Measurements from ENCODE around the gene NSRP1. TPM values are rescaled to one million over a fixed set of nuclear protein-coding genes. Genes with fewer than 3 reads are reported as not detected.
"Not testable (repeated sequence)": the region's sequence is repeated elsewhere in the genome, so short reads cannot be mapped to it uniquely, and the experiment has no call there.

Gene NSRP1
- total and polyA plus RNA-seq, 2 donors (not counting 3 experiments of a cell fraction or from before 2014, with no cell fraction given), result 11.2 to 29.1 TPM

- H3K4me3 ChIP-seq (replicated peaks in 1 of 3; ENCODE audit: insufficient read depth in 1 of 3, low read depth in 1 of 3, low read length in 3 of 3), result no peak overlapping the region
- TF ChIP-seq POLR2A (IDR thresholded peaks at IDR 0.05; ENCODE audit: low read depth, low read length), result no peak
- TF ChIP-seq GATA2 (IDR thresholded peaks at IDR 0.05; ENCODE audit: insufficient read depth, insufficient read length, low read depth, low read length), result no peak
- TF ChIP-seq EZH2 (IDR thresholded peaks at IDR 0.05; ENCODE audit: borderline replicate concordance, low read depth, low read length, severe bottlenecking), result no peak
- no peak for TF ChIP-seq MYC (IDR thresholded peaks at IDR 0.05; ENCODE audit: low read depth, low read length)
- TF ChIP-seq, protein P1, sequence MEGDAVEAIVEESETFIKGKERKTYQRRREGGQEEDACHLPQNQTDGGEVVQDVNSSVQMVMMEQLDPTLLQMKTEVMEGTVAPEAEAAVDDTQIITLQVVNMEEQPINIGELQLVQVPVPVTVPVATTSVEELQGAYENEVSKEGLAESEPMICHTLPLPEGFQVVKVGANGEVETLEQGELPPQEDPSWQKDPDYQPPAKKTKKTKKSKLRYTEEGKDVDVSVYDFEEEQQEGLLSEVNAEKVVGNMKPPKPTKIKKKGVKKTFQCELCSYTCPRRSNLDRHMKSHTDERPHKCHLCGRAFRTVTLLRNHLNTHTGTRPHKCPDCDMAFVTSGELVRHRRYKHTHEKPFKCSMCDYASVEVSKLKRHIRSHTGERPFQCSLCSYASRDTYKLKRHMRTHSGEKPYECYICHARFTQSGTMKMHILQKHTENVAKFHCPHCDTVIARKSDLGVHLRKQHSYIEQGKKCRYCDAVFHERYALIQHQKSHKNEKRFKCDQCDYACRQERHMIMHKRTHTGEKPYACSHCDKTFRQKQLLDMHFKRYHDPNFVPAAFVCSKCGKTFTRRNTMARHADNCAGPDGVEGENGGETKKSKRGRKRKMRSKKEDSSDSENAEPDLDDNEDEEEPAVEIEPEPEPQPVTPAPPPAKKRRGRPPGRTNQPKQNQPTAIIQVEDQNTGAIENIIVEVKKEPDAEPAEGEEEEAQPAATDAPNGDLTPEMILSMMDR (IDR thresholded peaks at IDR 0.05; ENCODE audit: extremely low read depth in 1 of 2, insufficient read depth in 1 of 2, low read depth in 1 of 2, low read length in 2 of 2), result no peak
- TF ChIP-seq MAX (IDR thresholded peaks at IDR 0.05; ENCODE audit: insufficient read depth, insufficient read length), result no peak
- TF ChIP-seq JUN (IDR thresholded peaks at IDR 0.05; ENCODE audit: borderline replicate concordance, insufficient read depth, insufficient read length, low read depth), result no peak
- no peak for TF ChIP-seq FOS (IDR thresholded peaks at IDR 0.05; ENCODE audit: borderline replicate concordance, insufficient read depth, low read length)
- no peak for TF ChIP-seq POLR2AphosphoS5 (IDR thresholded peaks at IDR 0.05; ENCODE audit: insufficient read depth, low read depth, low read length)
- ChIA-PET CTCF (interaction anchor here (1.0 to 1.5 kb wide), 3 partner anchors 9 to 136 kb away, joined by 3 to 5 read pairs (median 4); no protein-coding TSS in a partner anchor), POLR2A (no interaction called here)
- FAIRE-seq (no peak), DNase-seq (ENCODE audit: low read depth, low spot score) (no peak)
- H4K20me1 ChIP-seq (replicated peaks; ENCODE audit: control insufficient read depth, extremely low read depth, insufficient read depth, low read length), result no peaks in the 10 kb centered on the region
- no peak overlapping the region for H3K4me2 ChIP-seq (ENCODE audit: insufficient read depth, low read length)
- BruUV-seq (replicated peaks), result no TSS peak
- dilution Hi-C loops (cut with MboI; ENCODE audit: extremely low pct_ligation_motif_present, low sequenced_read_pairs), result no loop called here
- H3K27me3 ChIP-seq (ENCODE audit: control insufficient read depth in 2 of 2, insufficient read depth in 2 of 2, low read length in 2 of 2), result peaks cover 17 to 36% of the 10 kb centered on the region in 2 experiments
- H3K9ac ChIP-seq (replicated peaks; ENCODE audit: extremely low read depth, insufficient read depth, low read length), result no peak overlapping the region
- no peaks in the 10 kb centered on the region for H3K9me1 ChIP-seq (replicated peaks; ENCODE audit: control insufficient read depth, extremely low read depth, insufficient read depth, low read length)
- no peak overlapping the region for H3K27ac ChIP-seq (ENCODE audit: insufficient read depth, low read depth, low read length)
- intact Hi-C loops (cut with micrococcal nuclease), result no loop called here
- no peak overlapping the region for H2AFZ ChIP-seq (ENCODE audit: low read depth, low read length)
- no peaks in the 10 kb centered on the region for H3K4me1 ChIP-seq (ENCODE audit: control insufficient read depth, extremely low read depth, insufficient read depth, low read length)
- H3K9me3 ChIP-seq (replicated peaks; ENCODE audit: control insufficient read depth, insufficient read depth, low read length), result no peaks in the 10 kb centered on the region
- H3K36me3 ChIP-seq (ENCODE audit: control insufficient read depth in 2 of 2, extremely low read depth in 1 of 2, insufficient read depth in 2 of 2, low read length in 2 of 2), result no peaks in the 10 kb centered on the region
- H3K79me2 ChIP-seq (ENCODE audit: control insufficient read depth, insufficient read depth, low read length), result no peaks in the 10 kb centered on the region
Measured at GRCh38 chr17:30229012-30229411, 112.4 kb downstream of the NSRP1 start.

GRCh38 chr17:30230009-30230408 lies 113.4 kb downstream of the NSRP1 start:
- H2AFZ ChIP-seq (ENCODE audit: low read depth, low read length); FAIRE-seq; H3K9me1 ChIP-seq (replicated peaks; ENCODE audit: control insufficient read depth, extremely low read depth, insufficient read depth, low read length); intact Hi-C loops (cut with micrococcal nuclease); H3K27ac ChIP-seq (ENCODE audit: insufficient read depth, low read depth, low read length); POLR2A ChIA-PET; H3K9ac ChIP-seq (replicated peaks; ENCODE audit: extremely low read depth, insufficient read depth, low read length); H3K79me2 ChIP-seq (ENCODE audit: control insufficient read depth, insufficient read depth, low read length); DNase-seq (ENCODE audit: low read depth, low spot score); dilution Hi-C loops (cut with MboI; ENCODE audit: extremely low pct_ligation_motif_present, low sequenced_read_pairs); H3K4me2 ChIP-seq (ENCODE audit: insufficient read depth, low read length); H3K4me1 ChIP-seq (ENCODE audit: control insufficient read depth, extremely low read depth, insufficient read depth, low read length); BruUV-seq (replicated peaks); H3K9me3 ChIP-seq (replicated peaks; ENCODE audit: control insufficient read depth, insufficient read depth, low read length); H4K20me1 ChIP-seq (replicated peaks; ENCODE audit: control insufficient read depth, extremely low read depth, insufficient read depth, low read length); CTCF ChIA-PET; H3K4me3 ChIP-seq (replicated peaks in 1 of 3; ENCODE audit: insufficient read depth in 1 of 3, low read depth in 1 of 3, low read length in 3 of 3); H3K36me3 ChIP-seq (ENCODE audit: control insufficient read depth in 2 of 2, extremely low read depth in 1 of 2, insufficient read depth in 2 of 2, low read length in 2 of 2): not testable (repeated sequence)
- peaks cover 27 to 45% of the 10 kb centered on the region in 2 experiments for H3K27me3 ChIP-seq (ENCODE audit: control insufficient read depth in 2 of 2, insufficient read depth in 2 of 2, low read length in 2 of 2)

Data from endothelial cell of umbilical vein (primary cell).